Measurements from ENCODE around the gene HEXIM1. TPM values are rescaled to one million over a fixed set of nuclear protein-coding genes. Genes with fewer than 3 reads are reported as not detected.

The HEXIM1 gene
- total RNA-seq, 1 experiment from 2014 or later: 29.6 TPM

DNA sequence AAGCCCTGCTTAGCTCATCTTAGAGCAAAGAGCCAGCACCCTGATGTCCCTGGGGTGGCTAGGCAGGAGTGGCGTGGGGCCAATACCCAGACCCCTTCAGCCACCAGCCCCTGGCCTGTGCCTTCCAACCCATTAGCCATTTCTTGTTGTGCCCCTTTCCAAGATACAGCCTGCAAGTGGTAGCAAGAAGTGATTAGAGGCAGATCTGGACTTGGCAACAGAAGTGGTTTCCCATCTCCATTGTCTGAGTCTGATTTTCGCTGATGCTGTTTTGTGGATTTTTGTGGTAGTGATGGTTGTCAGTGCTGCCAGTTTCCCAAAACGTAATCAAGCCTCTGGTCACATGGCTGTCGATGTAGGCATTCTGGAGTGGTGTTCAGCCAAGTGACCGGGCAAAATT lies 41.7 kb upstream of the HEXIM1 start (continued):
- TF ChIP-seq, protein P1, sequence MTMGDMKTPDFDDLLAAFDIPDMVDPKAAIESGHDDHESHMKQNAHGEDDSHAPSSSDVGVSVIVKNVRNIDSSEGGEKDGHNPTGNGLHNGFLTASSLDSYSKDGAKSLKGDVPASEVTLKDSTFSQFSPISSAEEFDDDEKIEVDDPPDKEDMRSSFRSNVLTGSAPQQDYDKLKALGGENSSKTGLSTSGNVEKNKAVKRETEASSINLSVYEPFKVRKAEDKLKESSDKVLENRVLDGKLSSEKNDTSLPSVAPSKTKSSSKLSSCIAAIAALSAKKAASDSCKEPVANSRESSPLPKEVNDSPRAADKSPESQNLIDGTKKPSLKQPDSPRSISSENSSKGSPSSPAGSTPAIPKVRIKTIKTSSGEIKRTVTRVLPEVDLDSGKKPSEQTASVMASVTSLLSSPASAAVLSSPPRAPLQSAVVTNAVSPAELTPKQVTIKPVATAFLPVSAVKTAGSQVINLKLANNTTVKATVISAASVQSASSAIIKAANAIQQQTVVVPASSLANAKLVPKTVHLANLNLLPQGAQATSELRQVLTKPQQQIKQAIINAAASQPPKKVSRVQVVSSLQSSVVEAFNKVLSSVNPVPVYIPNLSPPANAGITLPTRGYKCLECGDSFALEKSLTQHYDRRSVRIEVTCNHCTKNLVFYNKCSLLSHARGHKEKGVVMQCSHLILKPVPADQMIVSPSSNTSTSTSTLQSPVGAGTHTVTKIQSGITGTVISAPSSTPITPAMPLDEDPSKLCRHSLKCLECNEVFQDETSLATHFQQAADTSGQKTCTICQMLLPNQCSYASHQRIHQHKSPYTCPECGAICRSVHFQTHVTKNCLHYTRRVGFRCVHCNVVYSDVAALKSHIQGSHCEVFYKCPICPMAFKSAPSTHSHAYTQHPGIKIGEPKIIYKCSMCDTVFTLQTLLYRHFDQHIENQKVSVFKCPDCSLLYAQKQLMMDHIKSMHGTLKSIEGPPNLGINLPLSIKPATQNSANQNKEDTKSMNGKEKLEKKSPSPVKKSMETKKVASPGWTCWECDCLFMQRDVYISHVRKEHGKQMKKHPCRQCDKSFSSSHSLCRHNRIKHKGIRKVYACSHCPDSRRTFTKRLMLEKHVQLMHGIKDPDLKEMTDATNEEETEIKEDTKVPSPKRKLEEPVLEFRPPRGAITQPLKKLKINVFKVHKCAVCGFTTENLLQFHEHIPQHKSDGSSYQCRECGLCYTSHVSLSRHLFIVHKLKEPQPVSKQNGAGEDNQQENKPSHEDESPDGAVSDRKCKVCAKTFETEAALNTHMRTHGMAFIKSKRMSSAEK (CRISPR knock-in tag; IDR thresholded peaks at IDR 0.05; ENCODE audit: borderline replicate concordance): no peak
- TF ChIP-seq, protein P2, sequence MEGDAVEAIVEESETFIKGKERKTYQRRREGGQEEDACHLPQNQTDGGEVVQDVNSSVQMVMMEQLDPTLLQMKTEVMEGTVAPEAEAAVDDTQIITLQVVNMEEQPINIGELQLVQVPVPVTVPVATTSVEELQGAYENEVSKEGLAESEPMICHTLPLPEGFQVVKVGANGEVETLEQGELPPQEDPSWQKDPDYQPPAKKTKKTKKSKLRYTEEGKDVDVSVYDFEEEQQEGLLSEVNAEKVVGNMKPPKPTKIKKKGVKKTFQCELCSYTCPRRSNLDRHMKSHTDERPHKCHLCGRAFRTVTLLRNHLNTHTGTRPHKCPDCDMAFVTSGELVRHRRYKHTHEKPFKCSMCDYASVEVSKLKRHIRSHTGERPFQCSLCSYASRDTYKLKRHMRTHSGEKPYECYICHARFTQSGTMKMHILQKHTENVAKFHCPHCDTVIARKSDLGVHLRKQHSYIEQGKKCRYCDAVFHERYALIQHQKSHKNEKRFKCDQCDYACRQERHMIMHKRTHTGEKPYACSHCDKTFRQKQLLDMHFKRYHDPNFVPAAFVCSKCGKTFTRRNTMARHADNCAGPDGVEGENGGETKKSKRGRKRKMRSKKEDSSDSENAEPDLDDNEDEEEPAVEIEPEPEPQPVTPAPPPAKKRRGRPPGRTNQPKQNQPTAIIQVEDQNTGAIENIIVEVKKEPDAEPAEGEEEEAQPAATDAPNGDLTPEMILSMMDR (IDR thresholded peaks at IDR 0.05): no peak
- TF ChIP-seq JUN (CRISPR knock-in tag; IDR thresholded peaks at IDR 0.05) (no peak), STAT6 (CRISPR knock-in tag; conservative IDR thresholded peaks at IDR 0.05; ENCODE audit: low read depth) (no peak), MYBL2 (CRISPR knock-in tag; IDR thresholded peaks at IDR 0.05) (no peak), TEAD4 (CRISPR knock-in tag; IDR thresholded peaks at IDR 0.05) (no peak)

- no peaks in the 10 kb centered on the region for H3K4me1 Mint-ChIP-seq
- no peak overlapping the region for H3K4me3 Mint-ChIP-seq
- H3K36me3 Mint-ChIP-seq: peaks cover 47% of the 10 kb centered on the region
- no peak for DNase-seq (ENCODE audit: low spot score)
- no peak for TF ChIP-seq JAZF1 (CRISPR knock-in tag; IDR thresholded peaks at IDR 0.05)
- TF ChIP-seq ATF2 (CRISPR knock-in tag; IDR thresholded peaks at IDR 0.05; ENCODE audit: borderline replicate concordance, low read depth): no peak
- no peak for TF ChIP-seq FOXP1 (CRISPR knock-in tag; IDR thresholded peaks at IDR 0.05; ENCODE audit: borderline replicate concordance)
- TF ChIP-seq, protein P3, sequence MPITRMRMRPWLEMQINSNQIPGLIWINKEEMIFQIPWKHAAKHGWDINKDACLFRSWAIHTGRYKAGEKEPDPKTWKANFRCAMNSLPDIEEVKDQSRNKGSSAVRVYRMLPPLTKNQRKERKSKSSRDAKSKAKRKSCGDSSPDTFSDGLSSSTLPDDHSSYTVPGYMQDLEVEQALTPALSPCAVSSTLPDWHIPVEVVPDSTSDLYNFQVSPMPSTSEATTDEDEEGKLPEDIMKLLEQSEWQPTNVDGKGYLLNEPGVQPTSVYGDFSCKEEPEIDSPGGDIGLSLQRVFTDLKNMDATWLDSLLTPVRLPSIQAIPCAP (CRISPR knock-in tag; IDR thresholded peaks at IDR 0.05): no peak
- no peak for TF ChIP-seq ZNF396 (CRISPR knock-in tag; IDR thresholded peaks at IDR 0.05; ENCODE audit: borderline replicate concordance)
- no peak for TF ChIP-seq NFE2L1 (CRISPR knock-in tag; IDR thresholded peaks at IDR 0.05)
- TF ChIP-seq ZNF219 (CRISPR knock-in tag; IDR thresholded peaks at IDR 0.05; ENCODE audit: borderline replicate concordance): no peak
- no peak for TF ChIP-seq GTF2I (CRISPR knock-in tag; conservative IDR thresholded peaks at IDR 0.05)
- no peak for TF ChIP-seq ZNF232 (CRISPR knock-in tag; IDR thresholded peaks at IDR 0.05)
- TF ChIP-seq ZNF281 (CRISPR knock-in tag; IDR thresholded peaks at IDR 0.05): no peak
- no peak for TF ChIP-seq EMX1 (CRISPR knock-in tag; IDR thresholded peaks at IDR 0.05)
- no peak for TF ChIP-seq ZNF263 (CRISPR knock-in tag; IDR thresholded peaks at IDR 0.05; ENCODE audit: low read depth)
- no peak for TF ChIP-seq CREM (CRISPR knock-in tag; IDR thresholded peaks at IDR 0.05)
- TF ChIP-seq NR3C1 (CRISPR knock-in tag; conservative IDR thresholded peaks at IDR 0.05; ENCODE audit: low read depth): no peak
- no peak for TF ChIP-seq SMAD3 (CRISPR knock-in tag; IDR thresholded peaks at IDR 0.05; ENCODE audit: borderline replicate concordance)
- no peak for TF ChIP-seq ZNF671 (CRISPR knock-in tag; IDR thresholded peaks at IDR 0.05)
- no peaks in the 10 kb centered on the region for H3K27me3 Mint-ChIP-seq (ENCODE audit: low read depth)
- no peaks in the 10 kb centered on the region for H3K9me3 Mint-ChIP-seq
- ChIA-PET POLR2A (interaction anchor here (0.6 kb wide), 1 partner anchor 136 kb away, joined by 3 read pairs; no protein-coding TSS in a partner anchor), CTCF (interaction anchor here (2.9 to 3.4 kb wide), 2 partner anchors 8 to 28 kb away, joined by 25 to 26 read pairs; partner anchors contain the start of gene ACBD4)
- H3K27ac Mint-ChIP-seq: no peak overlapping the region; the same call in 1 of the 2 replicates
- ATAC-seq: no peak
Measured at GRCh38 chr17:45107293-45108010, 40.8 kb upstream of the HEXIM1 start.
